CD4-positive, alpha-beta T cell treated with Interleukin-6 for 4 hours (primary cell): ENCODE data around the gene WASF3.

Experiments used
- DNase-seq: peaks from one replicate; pipeline ENCODE4 v3.0.0-alpha.2; 2020; ENCODE audit warnings: mixed read lengths

WASF3 gene

DNA sequence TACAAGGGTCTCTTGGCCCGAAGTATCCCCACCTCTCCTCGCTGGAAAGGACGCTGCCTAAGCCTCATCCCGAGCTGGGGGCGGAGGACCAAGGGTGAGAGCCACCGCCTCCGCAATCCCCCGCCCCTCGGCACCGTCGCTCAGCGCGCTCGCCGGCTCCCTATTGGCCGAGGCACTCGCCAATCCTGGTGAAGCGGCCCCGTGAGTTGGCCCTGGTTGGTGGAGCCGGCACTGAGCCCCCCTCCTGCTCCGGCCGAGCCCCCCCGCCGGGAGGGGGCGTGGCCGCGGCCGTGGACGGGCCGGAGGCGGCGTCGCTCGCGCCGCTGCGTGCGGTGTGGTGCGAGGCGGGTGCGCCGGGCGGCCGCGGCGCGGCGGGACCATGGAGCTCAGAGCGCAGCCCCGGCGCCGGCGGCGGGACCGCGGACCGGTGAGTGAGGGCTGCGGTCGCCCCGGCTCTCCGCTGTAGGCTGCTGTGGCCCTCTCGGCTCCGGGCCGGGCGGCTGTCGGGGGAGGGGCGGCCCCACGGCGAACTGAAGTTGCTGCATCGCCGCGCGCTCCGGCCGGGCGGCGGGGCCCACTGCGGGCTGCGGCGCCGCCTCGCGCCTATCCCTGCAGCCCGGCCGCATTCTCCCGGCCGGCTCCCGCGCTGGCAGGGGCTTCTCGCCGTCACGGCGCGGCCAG is at the start of gene WASF3:
TSS of gene WASF3 (plus strand) at position 291 of the 681 bp plus-strand sequence. CDS start 84,588 bp downstream, outside the sequence.
- DNase-seq: peak; percentile 19

DNA sequence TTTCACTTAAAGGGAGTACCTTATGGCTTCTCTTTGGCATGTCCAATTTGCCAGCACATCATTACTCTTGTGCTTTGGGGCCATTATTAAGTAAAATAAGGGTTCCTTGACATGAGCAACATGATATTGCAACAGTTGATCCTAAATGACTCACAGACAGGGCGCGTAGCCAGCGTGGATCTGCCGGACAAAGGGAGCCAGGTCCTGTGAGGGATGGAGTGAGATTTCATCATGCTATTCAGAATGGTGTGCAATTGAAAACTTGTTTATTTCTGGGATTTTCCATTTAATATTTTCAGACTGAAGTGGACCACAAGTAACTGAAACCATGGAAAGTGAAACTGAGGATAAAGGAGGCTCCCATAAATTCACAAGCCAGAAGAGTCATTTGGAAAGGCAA is 48.6 kb upstream of the WASF3 start:
- DNase-seq: no peak

DNA sequence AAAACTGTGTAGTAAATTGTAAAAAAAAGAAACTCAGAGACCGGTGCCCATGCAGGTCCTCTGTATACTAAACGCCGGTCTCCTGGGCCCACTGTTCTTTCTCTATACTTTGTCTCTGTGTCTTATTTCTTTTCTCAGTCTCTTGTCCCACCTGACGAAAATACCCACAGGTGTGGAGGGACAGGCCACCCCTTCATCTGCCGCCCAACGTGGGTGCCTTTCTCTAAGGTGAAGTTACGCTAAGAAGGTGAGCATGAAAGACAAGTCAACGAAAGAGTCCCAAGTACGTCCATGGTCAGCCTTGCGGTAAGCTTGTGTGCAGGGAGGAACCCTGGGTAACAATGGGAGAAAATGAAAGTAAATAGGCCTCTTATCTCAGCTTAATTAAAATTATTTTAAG is 48.0 kb upstream of the WASF3 start:
- no peak for DNase-seq

GRCh38 chr13:26513931-26514330 is 43.6 kb upstream of the WASF3 start:
- no peak for DNase-seq

- no peak for DNase-seq
These were observed 41.8 kb upstream of the WASF3 start for GRCh38 chr13:26515721-26516120.

DNA sequence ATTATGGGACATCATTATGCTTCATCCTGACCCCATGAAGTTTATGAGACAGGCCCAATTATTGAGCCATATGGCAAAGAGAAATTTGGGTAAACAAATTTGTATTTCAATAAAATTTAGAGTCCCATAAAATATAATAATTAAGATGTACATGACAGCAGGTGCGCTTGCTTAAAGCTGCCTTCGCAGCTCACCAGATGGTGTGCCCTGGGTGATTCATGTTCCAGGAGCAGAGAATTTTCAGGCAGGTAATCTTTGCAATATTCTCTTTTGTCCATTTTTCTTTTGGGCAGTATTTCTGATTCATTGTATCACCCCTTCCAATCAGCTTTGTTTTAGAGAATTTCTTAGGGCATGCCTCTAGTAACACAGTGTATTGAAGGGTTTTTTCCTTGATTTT is 39.5 kb upstream of the WASF3 start:
- no peak for DNase-seq

GRCh38 chr13:26518451-26518959 is 39.0 kb upstream of the WASF3 start:
- DNase-seq: no peak

GRCh38 chr13:26522571-26522970 is 34.9 kb upstream of the WASF3 start:
- no peak for DNase-seq

- no peak for DNase-seq
These were observed 34.5 kb upstream of the WASF3 start for GRCh38 chr13:26523007-26523406.

GRCh38 chr13:26525528-26525927 is 32.0 kb upstream of the WASF3 start:
- DNase-seq: no peak

DNA sequence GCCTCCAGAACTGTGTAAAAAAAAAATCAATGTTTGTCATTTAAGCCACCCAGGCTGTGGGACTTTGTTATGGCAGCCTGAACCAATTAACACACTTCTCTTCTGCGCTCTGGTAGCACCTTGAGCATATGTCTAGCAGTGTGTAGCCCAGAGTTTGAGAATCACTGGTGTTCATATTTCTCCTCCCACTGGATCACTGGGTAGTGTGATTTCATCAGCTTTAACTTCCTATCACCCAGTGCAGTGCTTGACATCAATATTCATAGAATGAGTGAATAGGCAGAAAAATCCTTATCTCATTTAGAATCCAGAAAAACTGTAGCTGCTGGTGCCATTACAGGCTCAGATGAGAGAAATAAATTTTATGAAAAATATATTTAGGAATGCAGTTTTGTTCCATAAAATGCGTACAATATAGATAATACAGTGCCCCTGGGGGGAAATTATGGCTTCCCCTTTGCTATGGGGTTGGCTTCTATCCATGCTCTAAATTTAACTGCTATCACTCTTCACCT is 30.7 kb upstream of the WASF3 start:
- no peak for DNase-seq

DNA sequence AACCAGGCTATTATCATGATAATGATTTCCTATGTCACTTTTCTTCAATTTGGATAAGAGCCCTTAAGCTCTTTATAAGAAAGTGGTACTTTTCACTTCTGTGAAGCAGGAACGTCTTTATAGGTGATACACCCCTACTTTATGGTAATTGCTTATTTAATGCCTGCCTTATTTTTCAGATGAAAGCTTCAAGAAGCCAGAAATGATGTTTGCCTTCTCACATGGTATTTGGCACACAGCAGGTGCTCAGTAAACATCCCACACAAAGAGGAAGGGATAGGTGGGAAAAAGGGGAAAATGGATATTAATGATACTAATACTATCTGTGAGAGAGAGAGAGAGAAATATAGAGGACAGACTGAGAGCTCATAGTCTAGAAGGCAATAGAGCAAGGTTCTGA is 29.0 kb upstream of the WASF3 start:
- DNase-seq: no peak

DNA sequence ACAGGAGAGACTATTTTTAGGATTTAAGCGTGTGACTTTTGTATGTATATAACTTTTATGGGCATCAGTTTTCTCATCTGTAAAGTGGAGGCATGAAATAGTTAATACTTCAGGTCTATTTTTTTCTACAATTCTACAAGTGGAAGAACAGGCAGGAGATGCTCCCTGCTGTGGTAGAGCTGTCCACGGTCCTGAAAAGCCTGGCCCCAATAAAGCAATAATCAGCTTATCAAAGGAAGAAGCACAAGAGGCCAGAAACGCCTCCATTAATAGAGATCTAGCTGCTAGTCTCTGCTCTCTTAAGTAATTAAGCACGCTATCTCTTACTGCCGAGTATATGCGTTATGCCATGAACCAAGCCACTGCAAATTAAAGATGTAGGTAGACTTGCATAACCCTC is 28.0 kb upstream of the WASF3 start:
- no peak for DNase-seq

DNA sequence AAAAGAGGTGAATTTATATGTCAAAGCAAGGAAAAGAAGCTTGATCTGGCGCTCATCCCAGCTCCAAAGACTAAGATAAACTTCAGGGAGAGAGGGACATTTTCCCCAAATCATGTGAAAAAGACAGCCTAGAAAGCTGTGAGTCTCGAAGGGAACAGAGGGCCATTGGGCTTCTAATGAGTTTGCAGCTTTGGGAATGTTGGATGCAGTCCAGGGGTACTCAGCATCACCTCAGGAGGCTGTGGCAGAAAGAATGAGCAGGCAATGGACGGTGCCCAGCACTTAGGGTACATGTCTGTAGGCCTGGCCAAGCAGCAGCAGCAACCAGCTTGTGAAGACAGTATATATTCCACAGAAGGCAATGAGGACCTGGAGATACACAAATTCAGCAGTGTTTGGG is 25.7 kb upstream of the WASF3 start:
- DNase-seq: no peak

DNA sequence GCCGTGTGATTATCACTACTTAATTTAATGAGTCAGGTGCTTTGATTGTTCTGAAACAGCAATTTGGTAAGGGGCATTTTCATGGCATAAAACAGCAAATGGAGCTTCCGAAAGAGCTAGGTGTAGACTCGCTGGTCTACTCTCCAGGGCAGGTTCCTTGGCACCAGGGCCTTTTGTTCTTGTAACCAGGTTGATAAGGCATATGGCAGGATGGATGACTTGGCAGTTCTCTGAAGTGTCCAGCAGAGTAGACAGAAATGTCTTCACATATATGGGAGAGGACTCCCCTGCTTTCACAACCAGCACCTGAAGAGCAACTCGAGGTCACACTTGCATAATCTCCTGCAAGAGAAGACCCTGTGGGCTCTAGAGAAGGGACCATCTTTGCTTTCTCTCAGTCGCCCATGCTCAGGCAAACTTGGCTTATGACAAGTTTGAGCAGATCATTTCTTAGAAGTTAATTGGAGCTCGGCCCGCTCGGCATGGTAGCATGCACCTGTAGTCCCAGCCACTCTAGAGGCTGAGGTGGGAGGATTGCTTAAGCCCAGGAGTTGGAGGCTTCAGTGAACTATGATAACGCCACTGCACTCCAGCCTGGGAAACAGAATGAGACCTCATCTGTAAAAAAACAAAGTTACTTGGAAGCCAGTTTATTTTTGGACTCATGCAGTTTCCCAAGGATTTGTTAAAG is 23.3 kb upstream of the WASF3 start:
- DNase-seq: no peak

GRCh38 chr13:26538363-26539317 is 18.8 kb upstream of the WASF3 start:
- no peak for DNase-seq

DNA sequence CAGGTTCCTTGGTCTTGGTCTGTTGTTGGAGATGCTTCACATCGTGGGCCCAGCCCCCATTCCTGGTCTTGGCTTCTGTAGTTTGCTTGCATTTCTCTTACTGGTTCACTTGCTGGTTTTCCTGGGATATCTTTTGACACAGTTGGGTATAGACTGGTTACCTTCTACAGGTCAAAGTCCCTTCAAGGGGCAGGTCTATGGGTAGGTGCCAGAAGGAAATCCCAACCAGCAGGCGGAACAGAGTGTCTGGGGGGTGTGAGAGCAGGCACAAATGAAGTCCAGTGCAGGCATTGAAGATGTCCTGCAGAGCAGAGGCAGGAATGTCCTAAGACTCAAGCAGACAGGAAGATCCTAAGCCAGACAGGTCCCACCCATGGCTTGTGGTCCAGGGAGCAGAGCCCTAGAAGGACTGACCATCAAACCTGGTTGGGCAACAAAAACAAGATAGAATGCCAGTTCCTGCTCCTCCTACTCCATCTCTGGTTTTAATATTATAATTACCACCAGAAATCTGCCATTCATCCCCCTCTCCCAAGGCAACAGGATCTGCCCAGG is 17.7 kb upstream of the WASF3 start:
- DNase-seq: no peak

DNA sequence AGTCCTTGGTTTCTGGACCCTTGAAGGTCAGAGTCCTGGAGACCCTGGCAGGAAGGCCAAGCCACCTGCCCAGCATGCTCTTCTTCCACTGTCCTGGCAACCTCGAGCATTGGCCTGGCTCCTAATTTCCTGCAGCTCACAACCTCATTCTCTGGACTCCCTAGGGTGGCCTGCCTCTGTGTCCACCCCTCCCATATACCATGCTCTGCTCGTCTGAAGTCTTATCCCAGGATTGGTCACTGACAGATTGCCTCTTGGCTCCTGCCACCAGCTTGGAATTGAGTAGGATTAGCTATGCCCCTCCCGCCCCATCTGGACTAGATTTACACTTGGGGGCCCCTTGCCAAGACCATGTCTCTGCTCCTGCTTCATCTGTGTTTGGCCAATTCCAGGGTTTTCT is 17.1 kb upstream of the WASF3 start:
- no peak for DNase-seq

DNA sequence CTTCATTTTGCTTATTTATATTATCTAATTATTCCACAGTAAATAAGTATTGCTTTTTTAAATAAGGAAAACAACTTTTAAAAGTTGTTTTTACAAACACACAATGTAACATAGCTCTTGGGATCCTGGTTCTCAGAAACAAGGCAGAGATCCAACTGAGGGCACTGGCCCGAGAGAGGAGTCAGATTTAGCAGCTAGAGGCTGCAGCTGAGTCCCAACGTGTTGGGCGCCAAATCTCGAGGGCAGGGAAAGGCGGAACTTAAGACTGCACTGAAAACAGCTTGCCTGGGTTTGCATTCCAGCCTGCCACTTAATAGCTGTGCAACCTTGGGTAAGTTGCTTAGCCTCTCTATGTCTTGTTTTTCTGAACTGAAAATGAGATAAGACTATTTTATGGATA is 16.4 kb upstream of the WASF3 start:
- DNase-seq: no peak

- no peak for DNase-seq
These were observed 15.6 kb upstream of the WASF3 start for GRCh38 chr13:26541678-26542568.

DNA sequence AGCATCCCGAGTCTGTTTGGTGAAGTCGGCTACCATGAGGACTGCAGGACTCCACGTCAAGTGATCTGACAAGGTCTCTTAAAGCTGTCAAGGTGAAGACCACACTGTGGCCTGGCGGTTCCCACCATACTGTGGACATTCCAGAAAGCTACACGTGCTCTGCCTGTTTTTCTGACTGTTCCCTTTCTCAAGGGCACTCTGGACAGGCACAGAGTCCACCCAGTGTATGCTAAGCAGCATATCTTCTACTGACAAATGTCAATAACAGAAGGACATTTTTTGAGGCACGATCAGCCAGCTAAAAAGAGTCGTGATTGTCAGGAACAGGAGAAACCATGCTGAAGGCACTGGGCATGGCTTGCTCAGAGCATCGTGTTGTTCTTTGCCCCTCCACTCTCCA is 12.8 kb upstream of the WASF3 start:
- no peak for DNase-seq
